GM19324 (cell line): ENCODE measurements around the gene ESRRB.

ENCODE experiments used
- ATAC-seq: cut with Tn5 transposase; IDR thresholded peaks from one replicate; pipeline ENCODE4 v1.9.1; 2021; ENCODE audit warnings: mild to moderate bottlenecking, moderate library complexity; ENCODE audit not compliant: unreplicated experiment, low FRiP score

ESRRB gene

DNA sequence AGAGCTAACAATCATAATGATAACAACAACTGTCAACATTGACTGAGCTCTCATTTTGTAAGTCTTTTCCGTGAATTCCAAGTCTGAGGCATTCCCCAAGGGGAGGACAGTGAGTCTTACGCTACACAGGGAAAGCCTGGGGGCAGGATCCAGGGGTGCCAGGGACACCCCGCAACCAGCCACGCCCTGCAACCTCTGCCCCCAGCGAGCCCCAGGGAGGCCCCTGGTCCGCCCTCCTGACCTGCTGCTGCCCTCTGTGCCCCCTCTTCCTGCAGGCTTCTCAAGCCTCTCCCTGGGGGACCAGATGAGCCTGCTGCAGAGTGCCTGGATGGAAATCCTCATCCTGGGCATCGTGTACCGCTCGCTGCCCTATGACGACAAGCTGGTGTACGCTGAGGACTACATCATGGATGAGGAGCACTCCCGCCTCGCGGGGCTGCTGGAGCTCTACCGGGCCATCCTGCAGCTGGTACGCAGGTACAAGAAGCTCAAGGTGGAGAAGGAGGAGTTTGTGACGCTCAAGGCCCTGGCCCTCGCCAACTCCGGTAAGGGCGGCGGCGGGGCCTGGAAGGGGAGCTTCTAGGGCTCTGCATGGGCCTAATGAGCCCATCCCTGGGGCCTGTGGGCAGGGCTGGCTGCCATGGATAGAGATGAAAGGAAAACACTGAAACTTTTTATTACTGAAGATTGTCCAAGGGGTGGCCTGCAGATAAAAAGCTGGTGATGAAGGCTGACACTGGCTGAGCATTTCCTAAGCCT, 115.4 kb downstream of the ESRRB start:
- ATAC-seq = no peak

DNA sequence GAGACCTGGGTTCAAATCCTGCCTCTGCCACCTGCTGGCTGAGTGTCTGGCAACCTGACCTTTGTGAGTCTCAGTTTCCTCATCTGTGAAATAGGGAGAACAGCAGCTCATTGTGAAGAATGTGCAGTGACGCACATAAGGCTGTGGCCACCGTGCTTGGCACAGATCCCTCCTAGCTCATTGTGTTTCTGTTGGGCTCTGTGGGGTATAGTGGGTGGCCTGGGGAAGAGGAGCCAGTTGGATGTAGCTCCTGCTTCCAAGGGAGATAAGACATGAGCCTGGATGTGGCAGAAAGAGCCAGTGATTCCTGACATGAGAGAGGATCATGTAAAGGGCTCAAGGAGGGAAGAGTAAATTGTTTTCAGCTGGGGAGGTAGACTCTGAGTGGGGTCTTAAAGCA, 120.0 kb downstream of the ESRRB start:
- ATAC-seq = no peak

GRCh38 chr14:76496595-76496994, 120.7 kb downstream of the ESRRB start:
- ATAC-seq = no peak

GRCh38 chr14:76497550-76498462, 121.9 kb downstream of the ESRRB start:
- ATAC-seq = no peak

DNA sequence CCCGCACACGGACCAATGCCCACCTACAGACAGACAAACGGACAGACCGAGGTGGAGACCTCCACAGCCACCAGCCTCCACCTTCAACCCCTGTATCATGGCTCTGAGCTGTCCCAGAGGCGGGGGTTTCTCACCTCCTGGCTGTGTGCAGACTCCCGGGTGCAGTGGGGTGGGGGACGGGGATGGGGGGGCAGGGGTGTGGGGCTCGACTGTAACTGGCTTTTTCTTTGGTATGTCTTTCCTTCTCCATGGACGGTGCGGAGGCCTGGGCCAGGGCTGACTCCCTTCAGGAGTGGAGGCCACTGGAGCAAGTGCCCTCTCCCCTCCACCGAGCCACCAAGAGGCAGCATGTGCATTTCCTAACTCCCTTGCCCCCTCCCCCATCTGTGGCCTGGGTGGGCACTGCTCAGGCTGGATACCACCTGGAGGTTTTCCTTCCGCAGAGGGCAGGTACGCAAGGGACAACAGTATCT, 122.6 kb downstream of the ESRRB start:
- ATAC-seq = no peak

- no peak for ATAC-seq
Measured at GRCh38 chr14:76498976-76499375, 123.0 kb downstream of the ESRRB start.

- no peak for ATAC-seq
Measured at GRCh38 chr14:76499399-76499798, 123.5 kb downstream of the ESRRB start.

DNA sequence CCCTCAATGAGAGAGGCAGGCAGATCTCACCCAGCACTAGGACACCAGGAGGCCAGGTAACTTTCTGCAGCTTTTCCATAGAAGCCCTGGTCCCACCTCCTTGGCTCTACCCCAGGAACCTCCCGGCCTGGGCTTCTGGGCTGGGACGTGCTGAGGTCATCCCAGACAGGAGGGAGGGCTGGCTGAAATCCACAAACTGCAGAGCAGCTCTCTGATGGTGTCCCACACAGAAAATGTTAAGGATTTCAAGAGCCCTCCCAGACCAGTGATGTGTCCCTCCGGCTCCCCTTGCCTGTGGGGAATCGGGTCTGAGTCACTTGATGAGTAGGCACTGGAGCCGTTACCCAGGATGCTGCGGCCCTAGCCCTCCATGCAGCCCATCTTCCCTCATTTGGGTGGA, 124.1 kb downstream of the ESRRB start:
- ATAC-seq = no peak

DNA sequence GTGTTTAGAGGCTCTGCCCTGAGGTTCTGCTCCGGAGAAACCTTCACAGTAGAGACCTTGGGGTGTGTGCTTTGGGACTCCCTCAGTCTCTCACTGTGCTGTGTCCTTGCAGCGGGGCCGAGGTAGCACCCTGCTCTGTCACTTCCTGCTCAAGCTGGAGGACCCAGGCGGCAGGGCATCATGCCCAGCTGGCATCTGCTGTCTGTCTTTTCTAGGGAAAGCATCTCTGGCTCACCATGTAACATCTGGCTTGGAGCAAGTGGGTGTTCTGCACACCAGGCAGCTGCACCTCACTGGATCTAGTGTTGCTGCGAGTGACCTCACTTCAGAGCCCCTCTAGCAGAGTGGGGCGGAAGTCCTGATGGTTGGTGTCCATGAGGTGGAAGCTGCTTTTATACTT, 124.5 kb downstream of the ESRRB start:
- ATAC-seq = no peak

DNA sequence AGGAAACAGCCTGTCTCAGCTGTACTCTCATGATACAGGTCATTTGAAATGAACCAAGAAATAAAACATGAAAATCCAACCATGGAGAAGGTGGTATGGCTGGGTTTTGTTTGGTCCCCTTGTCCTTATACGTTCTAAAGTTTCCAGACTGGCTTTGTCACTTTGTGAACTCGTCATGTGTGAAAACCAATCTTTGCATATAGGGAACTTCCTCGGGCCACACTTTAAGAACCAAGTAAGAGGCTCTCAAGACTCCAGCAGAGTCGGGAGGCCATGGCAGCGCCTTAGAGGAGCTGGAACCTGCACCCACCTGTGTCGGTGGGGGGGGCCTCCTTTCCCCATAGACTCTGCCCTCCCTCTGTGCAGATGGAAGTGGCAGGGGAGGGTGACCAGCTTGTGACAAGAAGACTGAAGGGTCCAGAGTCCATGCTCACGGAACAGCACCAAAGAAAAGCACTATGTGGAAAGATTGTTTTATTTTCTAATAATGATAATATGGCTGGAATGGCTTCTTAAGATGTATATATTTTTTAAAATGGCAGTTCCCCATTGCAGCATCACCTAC, 125.3 kb downstream of the ESRRB start:
- ATAC-seq = no peak

- no peak for ATAC-seq
Measured at GRCh38 chr14:76502219-76502618, 126.3 kb downstream of the ESRRB start.

GRCh38 chr14:76502638-76503037, 126.7 kb downstream of the ESRRB start:
- ATAC-seq = no peak

DNA sequence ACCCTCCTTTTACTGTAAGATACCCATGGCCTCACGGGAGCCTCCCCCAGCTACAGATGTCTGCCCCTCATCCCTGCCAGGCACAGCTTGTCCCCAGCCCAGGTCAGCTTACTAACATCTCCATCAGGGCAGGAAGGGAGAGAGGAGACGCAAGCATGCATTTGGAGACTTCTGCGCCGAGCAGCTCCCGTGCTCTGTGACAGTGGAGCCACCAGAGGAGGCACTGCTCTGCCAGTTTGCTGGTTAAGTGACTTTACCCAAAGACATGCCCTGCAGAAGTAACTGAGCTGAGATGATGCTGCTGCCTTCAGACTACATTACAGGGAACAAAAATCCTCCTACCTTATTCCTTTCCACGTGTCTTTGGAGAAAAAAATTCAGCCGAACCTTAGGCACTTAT, 133.4 kb downstream of the ESRRB start:
- ATAC-seq = no peak

- no peak for ATAC-seq
Measured at GRCh38 chr14:76510181-76510580, 134.2 kb downstream of the ESRRB start.

- ATAC-seq = no peak
Measured at GRCh38 chr14:76514213-76514998, 138.5 kb downstream of the ESRRB start.

- no peak for ATAC-seq
Measured at GRCh38 chr14:76516884-76517283, 140.9 kb downstream of the ESRRB start.

- no peak for ATAC-seq
Measured at GRCh38 chr14:76518366-76518765, 142.4 kb downstream of the ESRRB start.

- no peak for ATAC-seq
Measured at GRCh38 chr14:76525106-76525821, 149.3 kb downstream of the ESRRB start.

GRCh38 chr14:76531085-76531484, 155.1 kb downstream of the ESRRB start:
- no peak for ATAC-seq

DNA sequence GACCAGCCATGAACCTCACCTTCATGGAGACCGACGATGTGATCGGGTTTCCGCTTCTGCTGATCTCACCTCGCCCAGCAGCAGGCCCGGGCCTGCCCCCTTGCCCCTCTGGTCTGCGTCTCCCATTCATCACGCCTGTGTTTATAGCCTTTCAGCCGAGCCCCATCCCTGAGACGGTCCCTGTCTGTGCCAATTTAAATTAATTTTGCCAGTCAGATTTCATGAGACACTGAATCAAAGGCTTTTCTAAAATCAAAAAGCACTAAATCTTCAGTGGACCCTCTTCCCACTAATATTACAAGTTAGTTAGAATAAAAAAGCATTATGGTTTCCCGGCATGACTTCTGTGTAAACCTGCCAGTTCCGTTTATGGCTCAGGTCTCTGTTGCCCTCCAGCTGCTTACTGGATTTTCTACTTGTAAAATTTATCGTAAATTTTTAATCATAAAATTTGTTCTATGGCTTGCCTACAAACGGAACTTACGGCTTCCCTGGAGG, 155.9 kb downstream of the ESRRB start:
- no peak for ATAC-seq
